Small intestine (tissue), 7 donors: ENCODE results near the gene MRPS6. TPM values are rescaled to one million over a fixed set of nuclear protein-coding genes. Genes with fewer than 3 reads are reported as not detected.

ENCODE experiments used
- DNase-seq, 2 donors: peaks; one replicate each; pipeline versions ENCODE4 v3.0.0 to v3.0.0-alpha.2; 2013
- FAIRE-seq: peaks from 2 replicates; lab custom pipeline; 2012; peaks lifted over from hg19 to GRCh38; lab: Jason Lieb, UNC
- H3K27ac ChIP-seq, 3 donors: one replicate each; pipeline ENCODE4 v1.5.1; 2013; ENCODE audit warnings: low read length in 2 of 3, mild to moderate bottlenecking in 2 of 3, control low read depth in 1 of 3, inconsistent platforms in 1 of 3, low read depth in 1 of 3, moderate library complexity in 1 of 3
- H3K27me3 ChIP-seq, 3 donors: one replicate each; pipeline ENCODE4 v1.6.1; 2013; ENCODE audit warnings: low read length in 3 of 3, inconsistent platforms in 1 of 3; ENCODE audit not compliant: control insufficient read depth in 3 of 3, insufficient read depth in 3 of 3
- H3K36me3 ChIP-seq, 3 donors: one replicate each; pipeline ENCODE4 v1.6.1; 2013; ENCODE audit warnings: low read length in 3 of 3, inconsistent platforms in 1 of 3, low read depth in 1 of 3, mild to moderate bottlenecking in 1 of 3, moderate library complexity in 1 of 3; ENCODE audit not compliant: control insufficient read depth in 3 of 3, insufficient read depth in 2 of 3
- H3K4me1 ChIP-seq, 3 donors: one replicate each; pipeline ENCODE4 v1.6.1; 2013; ENCODE audit warnings: low read length in 2 of 3, inconsistent platforms in 1 of 3, low read depth in 1 of 3, mild to moderate bottlenecking in 1 of 3, moderate library complexity in 1 of 3; ENCODE audit not compliant: control insufficient read depth in 3 of 3, insufficient read depth in 2 of 3
- H3K4me3 ChIP-seq, 3 donors: one replicate each; pipeline ENCODE4 v1.5.1; 2013; ENCODE audit warnings: low read length in 3 of 3, control low read depth in 1 of 3, inconsistent platforms in 1 of 3, low read depth in 1 of 3, mild to moderate bottlenecking in 1 of 3, moderate library complexity in 1 of 3
- H3K9me3 ChIP-seq, 2 donors: one replicate each; pipeline ENCODE4 v1.6.1; 2013; ENCODE audit warnings: low read depth in 1 of 2, low read length in 1 of 2; ENCODE audit not compliant: control insufficient read depth in 2 of 2, insufficient read depth in 1 of 2
- WGBS, 3 donors: extraction: QIAGEN DNeasy Blood & Tissue Kit; methylation state at CpG; one replicate each; pipeline ENCODE4 v1.1.7; 2013; 5-methylcytosine and 5-hydroxymethylcytosine counted together
- polyA plus RNA-seq, 4 donors: library from polyadenylated mRNA; stranded (reverse) in 3 of 4; unstranded in 1 of 4; fragments of 200-250 nt in 3 of 4; fragments of 120-200 nt in 1 of 4; gene quantifications; one replicate each; pipeline versions ENCODE4 v1.2.1 to v1.2.3, GENCODE V29; 2013
- donor health status: healthy with polysubstance abuse.
- donor health status: control.
- donor health status: control.
- donor health status: Bipolar disorder and iron deficiency.
- donor health status: healthy.

The MRPS6 gene
- polyA plus RNA-seq, 4 donors = 47.0 to 118 (median 58.8) TPM

DNA sequence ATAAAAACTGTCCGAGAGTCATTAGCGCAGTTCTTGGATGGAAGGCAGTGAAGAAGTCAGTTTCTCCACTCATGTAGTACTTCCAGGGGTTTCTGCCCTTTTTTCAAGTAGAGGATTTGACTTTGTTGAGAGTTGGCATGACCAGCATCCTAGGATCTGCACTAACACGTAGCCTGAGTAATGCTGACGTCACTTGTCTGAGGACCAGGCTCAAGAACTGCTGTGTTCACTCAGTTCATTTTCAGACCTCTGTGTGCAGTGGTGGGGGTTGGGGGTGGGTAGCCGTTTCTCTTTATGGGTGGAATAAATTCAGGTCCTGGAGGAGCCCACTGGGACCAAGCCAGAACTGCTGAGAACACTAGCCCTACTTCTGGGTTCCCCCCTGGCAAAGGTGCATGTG, 53.3 kb downstream of the MRPS6 start:
- no peak overlapping the region for H3K27ac ChIP-seq

DNA sequence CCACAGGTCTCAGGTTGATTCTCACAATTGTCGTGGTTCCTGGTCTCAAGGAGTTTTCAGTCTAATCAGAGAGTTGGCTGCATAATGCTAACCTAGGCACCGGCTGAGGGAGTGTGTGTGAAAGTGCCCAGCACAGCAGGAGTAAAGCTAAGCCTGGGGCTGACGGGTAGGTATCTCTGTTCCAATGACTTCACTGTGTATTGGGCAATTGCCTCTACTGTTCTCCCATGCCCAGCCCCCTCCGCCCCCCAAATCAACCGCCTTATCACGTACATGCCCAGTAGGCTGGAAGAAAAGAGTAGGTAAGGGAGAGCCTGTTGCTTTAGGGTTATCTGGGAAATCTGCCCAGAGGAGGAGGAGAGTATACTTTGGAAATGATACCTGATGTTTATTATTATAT, 54.7 kb downstream of the MRPS6 start:
- 85 to 92% (median 91%) methylated on average over 6 of the region's 6 CpGs for WGBS, 3 donors
- DNase-seq = no peak
- Histone ChIP-seq H3K27me3 (no peaks in the 10 kb centered on the region), H3K9me3 (peaks cover 0 to 3% of the 10 kb centered on the region in 2 donors), H3K4me3 (no peak overlapping the region), H3K4me1 (peaks cover 0 to 14% (median 5%) of the 10 kb centered on the region in 3 donors), H3K27ac (no peak overlapping the region), H3K36me3 (peaks cover 2 to 52% (median 4%) of the 10 kb centered on the region in 3 donors)
- FAIRE-seq = no peak

More for the DNA sequence above, 53.3 kb downstream of the MRPS6 start:
- H3K9me3 ChIP-seq = peaks cover 0 to 3% of the 10 kb centered on the region in 2 donors
- no peak overlapping the region for H3K4me3 ChIP-seq
- FAIRE-seq (no peak), DNase-seq (no peak)
- WGBS, 3 donors = 74 to 92% (median 86%) methylated on average over 5 of the region's 5 CpGs
- peaks cover 2 to 42% (median 4%) of the 10 kb centered on the region in 3 donors for H3K36me3 ChIP-seq
- peaks cover 0 to 14% (median 5%) of the 10 kb centered on the region in 3 donors for H3K4me1 ChIP-seq
- no peaks in the 10 kb centered on the region for H3K27me3 ChIP-seq

DNA sequence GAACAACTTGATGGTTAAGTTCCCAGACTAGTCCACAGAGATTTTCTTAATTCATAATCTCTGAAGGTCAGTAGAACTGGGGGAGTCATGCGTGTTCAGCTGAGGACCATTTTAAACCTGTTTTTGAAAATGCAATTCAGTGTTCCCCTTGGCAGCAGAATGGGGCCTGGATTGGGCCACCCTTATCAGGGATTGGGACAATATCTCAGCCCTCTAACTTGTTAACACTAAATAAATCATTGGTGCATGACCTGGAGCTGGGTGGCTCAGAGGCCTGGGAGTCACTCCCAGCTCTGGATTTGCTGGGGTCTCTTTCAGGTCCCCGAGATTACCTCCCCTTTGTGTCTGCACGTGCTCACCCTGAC, 55.3 kb downstream of the MRPS6 start:
- Histone ChIP-seq H3K4me1 (peaks cover 0 to 14% (median 5%) of the 10 kb centered on the region in 3 donors), H3K36me3 (peaks cover 2 to 54% (median 4%) of the 10 kb centered on the region in 3 donors), H3K9me3 (peaks cover 0 to 3% of the 10 kb centered on the region in 2 donors), H3K27ac (peak overlapping the region in 1 of 3 donors; percentile 72), H3K4me3 (no peak overlapping the region), H3K27me3 (no peaks in the 10 kb centered on the region)
- FAIRE-seq (no peak), DNase-seq (no peak)
- WGBS, 3 donors = 67 to 88% (median 79%) methylated on average over 3 of the region's 3 CpGs

DNA sequence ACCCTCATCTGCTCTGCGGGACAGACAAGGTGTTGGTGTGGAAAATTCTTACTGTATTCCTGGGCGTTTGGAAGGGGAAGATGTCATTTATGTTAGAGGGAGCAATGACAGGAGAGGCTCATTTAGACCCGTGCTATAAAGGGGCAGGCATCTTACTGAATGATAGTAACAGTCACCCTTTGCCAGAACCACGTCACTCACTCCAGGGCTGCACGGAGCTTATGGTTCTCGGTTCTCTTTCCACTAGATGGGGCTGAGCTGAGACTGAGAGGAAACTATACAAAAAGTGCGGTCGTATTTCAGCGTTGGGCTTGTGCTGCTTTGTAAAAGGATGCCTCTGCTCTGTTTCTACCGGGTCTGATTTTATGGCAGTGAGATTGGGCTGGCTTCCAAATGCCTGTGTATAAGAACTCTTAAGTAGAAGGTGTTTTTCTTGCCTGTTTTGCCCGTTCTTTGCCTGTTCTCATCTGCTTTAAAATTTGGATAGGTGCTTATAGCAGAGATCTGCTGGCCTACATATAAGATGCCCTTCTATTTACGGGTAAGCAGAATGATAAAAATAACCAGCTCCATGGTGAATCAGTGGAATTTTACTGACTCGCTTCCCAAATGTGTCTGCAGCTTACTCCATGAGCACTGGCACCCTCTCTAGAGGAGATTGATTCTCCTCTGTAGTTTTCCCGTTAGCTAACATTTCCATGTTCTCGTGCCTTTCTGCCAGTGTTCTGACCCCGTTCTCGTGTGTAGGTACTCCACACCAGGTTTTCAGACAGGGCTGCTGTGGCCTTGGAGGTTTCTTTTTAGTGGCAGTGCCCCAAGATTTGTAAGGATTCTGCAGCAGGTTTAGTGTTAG, 55.9 kb downstream of the MRPS6 start:
- FAIRE-seq (no peak), DNase-seq (peak; percentile 48 to 51)
- H3K9me3 ChIP-seq = no peaks in the 10 kb centered on the region
- peaks cover 2 to 53% (median 4%) of the 10 kb centered on the region in 3 donors for H3K36me3 ChIP-seq
- no peaks in the 10 kb centered on the region for H3K27me3 ChIP-seq
- H3K27ac ChIP-seq = peak overlapping the region in 2 of 3 donors; percentile 28 to 72
- WGBS, 3 donors = 39 to 45% (median 40%) methylated on average over 17 of the region's 17 CpGs
- no peak overlapping the region for H3K4me3 ChIP-seq
- H3K4me1 ChIP-seq = peaks cover 0 to 14% (median 5%) of the 10 kb centered on the region in 3 donors

DNA sequence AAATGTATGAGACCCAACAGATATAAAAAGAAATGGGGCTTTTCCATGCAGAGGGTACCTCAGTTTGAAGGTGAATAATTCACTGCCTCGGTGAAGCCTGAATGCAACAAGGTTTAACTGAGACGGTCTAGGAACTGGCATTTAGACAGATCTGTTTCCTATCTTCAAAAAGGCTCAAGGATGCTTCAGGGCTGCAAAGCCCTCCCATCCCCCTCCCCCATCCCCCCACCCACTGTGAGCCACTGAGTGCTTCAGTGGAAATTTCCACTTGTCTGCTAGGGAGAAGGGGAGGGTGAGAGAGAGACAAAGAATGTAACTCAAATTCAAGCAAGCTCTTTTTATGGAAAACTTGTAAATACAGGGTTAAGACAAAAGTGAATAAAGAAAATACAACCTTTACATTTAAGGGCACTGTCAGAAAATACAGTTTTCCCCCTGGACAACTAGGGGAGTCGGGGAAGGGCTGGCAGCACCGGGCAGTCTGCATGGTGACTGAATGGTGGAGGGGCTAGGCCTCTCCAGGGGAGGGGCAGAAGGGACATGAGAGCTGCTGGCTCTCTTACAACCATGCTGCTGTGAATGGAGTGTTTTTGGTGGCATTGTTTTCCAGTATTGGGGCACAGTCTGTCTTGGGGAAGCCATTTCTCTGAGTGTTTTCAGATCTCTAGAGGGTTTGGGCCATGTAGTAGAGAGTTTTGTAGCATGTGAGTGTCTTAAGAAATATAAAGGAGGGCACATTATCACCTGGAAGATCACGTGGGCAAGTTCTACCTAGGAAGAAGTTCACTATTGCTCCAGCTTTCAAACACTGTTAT, 56.7 kb downstream of the MRPS6 start:
- Histone ChIP-seq H3K27ac (peak overlapping the region in 2 of 3 donors; percentile 32 to 72), H3K36me3 (peaks cover 2 to 50% (median 4%) of the 10 kb centered on the region in 3 donors), H3K9me3 (no peaks in the 10 kb centered on the region), H3K27me3 (no peaks in the 10 kb centered on the region), H3K4me3 (no peak overlapping the region), H3K4me1 (peaks cover 0 to 14% (median 5%) of the 10 kb centered on the region in 3 donors)
- FAIRE-seq (no peak), DNase-seq (peak in 1 of 2 donors; percentile 24)
- 63 to 82% (median 69%) methylated on average over 5 of the region's 5 CpGs for WGBS, 3 donors

DNA sequence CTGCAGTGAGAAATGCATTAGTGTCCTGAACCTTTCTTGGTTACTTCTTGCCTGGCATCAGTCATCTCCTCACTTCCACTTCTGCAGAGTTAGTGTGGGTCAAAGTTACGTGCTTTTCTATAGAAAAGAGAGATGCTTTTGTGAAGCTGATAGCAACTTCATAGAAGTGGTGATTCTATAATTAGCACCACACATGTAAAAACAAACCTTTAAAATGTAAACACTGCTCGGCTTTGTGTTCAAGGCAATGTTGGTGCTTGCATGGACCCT, 57.3 kb downstream of the MRPS6 start:
- DNase-seq (no peak), FAIRE-seq (no peak)
- Histone ChIP-seq H3K27me3 (no peaks in the 10 kb centered on the region), H3K36me3 (peaks cover 2 to 52% (median 4%) of the 10 kb centered on the region in 3 donors), H3K9me3 (peaks cover 0 to under 1% of the 10 kb centered on the region in 2 donors), H3K27ac (peak overlapping the region in 1 of 3 donors; percentile 46), H3K4me3 (no peak overlapping the region), H3K4me1 (peaks cover 0 to 14% (median 5%) of the 10 kb centered on the region in 3 donors)
- 76 to 92% (median 82%) methylated on average over 2 of the region's 2 CpGs for WGBS, 3 donors

DNA sequence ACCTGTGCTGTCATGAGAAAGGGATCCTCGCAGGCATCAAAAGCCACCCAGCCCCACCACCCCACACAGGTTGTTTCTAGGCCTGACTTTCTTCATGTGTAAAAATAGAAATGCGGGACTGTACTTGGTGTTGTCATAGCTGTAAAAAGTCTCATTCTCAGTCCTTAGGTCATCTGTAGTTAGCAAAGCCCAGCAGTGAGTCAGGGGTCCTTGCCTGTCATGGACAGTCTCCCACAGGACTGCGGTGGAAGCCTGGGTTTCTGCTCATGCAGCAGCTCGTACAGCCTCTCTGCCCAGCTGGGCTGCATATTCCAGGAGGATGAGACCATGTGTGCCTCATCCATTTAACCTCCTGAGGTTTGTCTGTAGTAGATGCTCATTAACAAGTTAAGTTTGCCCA, 58.2 kb downstream of the MRPS6 start:
- H3K4me3 ChIP-seq = no peak overlapping the region
- peaks cover 2 to 49% (median 2%) of the 10 kb centered on the region in 3 donors for H3K36me3 ChIP-seq
- DNase-seq (no peak), FAIRE-seq (no peak)
- H3K27me3 ChIP-seq = no peaks in the 10 kb centered on the region
- 91 to 97% (median 95%) methylated on average over 4 of the region's 4 CpGs for WGBS, 3 donors
- H3K27ac ChIP-seq = peak overlapping the region in 1 of 3 donors; percentile 13
- peaks cover 0 to 14% (median 5%) of the 10 kb centered on the region in 3 donors for H3K4me1 ChIP-seq
- H3K9me3 ChIP-seq = peaks cover 0 to 3% of the 10 kb centered on the region in 2 donors

DNA sequence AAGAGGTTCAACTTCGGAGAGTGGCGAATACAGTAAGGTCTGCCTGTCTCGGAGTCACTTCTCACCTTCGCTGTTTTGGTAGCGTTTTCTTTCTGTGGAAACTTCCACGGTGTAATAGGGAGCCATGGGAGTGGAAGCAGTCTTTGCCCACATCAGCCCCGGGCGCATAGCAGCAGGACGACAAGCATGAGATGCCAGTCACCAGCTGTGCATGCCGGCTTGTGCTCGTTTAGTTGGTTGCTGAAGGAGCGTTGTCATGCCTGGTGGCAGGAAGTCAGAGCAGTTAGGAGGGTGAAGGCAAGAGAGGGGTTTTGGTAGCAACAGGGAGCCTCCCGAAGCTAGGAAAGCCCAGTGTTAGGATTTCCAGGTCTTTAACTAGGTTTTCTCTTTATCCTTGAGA, 58.8 kb downstream of the MRPS6 start:
- peaks cover 0 to 3% of the 10 kb centered on the region in 2 donors for H3K9me3 ChIP-seq
- peaks cover 0 to 46% (median under 1%) of the 10 kb centered on the region in 3 donors for H3K36me3 ChIP-seq
- no peak overlapping the region for H3K27ac ChIP-seq
- no peaks in the 10 kb centered on the region for H3K27me3 ChIP-seq
- 90 to 98% (median 94%) methylated on average over 13 of the region's 13 CpGs for WGBS, 3 donors
- no peak overlapping the region for H3K4me3 ChIP-seq
- FAIRE-seq (no peak), DNase-seq (no peak)
- H3K4me1 ChIP-seq = peaks cover 0 to 14% (median 5%) of the 10 kb centered on the region in 3 donors
